ENCODE results near the gene APPL2.
"Not testable (repeated sequence)": the region's sequence is repeated elsewhere in the genome, so short reads cannot be mapped to it uniquely, and the experiment has no call there.

Gene APPL2

GRCh38 chr12:105194947-105195346 lies 41.0 kb downstream of the APPL2 start:
- DNase-seq (ENCODE audit: low spot score) (no peak), FAIRE-seq (no peak)

GRCh38 chr12:105192624-105193225 lies 43.2 kb downstream of the APPL2 start:
- no peak for DNase-seq (ENCODE audit: low spot score)
- FAIRE-seq = no peak

- FAIRE-seq (no peak), DNase-seq (ENCODE audit: low spot score) (no peak)
These were observed 45.4 kb downstream of the APPL2 start for GRCh38 chr12:105190530-105190929.

- FAIRE-seq (no peak), DNase-seq (ENCODE audit: low spot score) (no peak)
These were observed 46.7 kb downstream of the APPL2 start for GRCh38 chr12:105189293-105189692.

GRCh38 chr12:105183976-105184375 lies 52.0 kb downstream of the APPL2 start:
- not testable (repeated sequence) for FAIRE-seq

GRCh38 chr12:105183406-105183805 lies 52.6 kb downstream of the APPL2 start:
- not testable (repeated sequence) for FAIRE-seq; DNase-seq (ENCODE audit: low spot score)

More at GRCh38 chr12:105183976-105184375, 52.0 kb downstream of the APPL2 start:
- not testable (repeated sequence) for DNase-seq (ENCODE audit: low spot score)

GRCh38 chr12:105179114-105179513 lies 56.9 kb downstream of the APPL2 start:
- FAIRE-seq; DNase-seq (ENCODE audit: low spot score): not testable (repeated sequence)

- no peak for FAIRE-seq
- no peak for DNase-seq (ENCODE audit: low spot score)
These were observed 58.8 kb downstream of the APPL2 start for GRCh38 chr12:105177208-105177607.

- FAIRE-seq = no peak
These were observed 60.5 kb downstream of the APPL2 start for GRCh38 chr12:105175397-105175990.

GRCh38 chr12:105171691-105172436 lies 64.1 kb downstream of the APPL2 start:
- no peak for FAIRE-seq

More at GRCh38 chr12:105175397-105175990, 60.5 kb downstream of the APPL2 start:
- no peak for DNase-seq (ENCODE audit: low spot score)

GRCh38 chr12:105170139-105170538 lies 65.8 kb downstream of the APPL2 start:
- FAIRE-seq (no peak), DNase-seq (ENCODE audit: low spot score) (no peak)

More at GRCh38 chr12:105171691-105172436, 64.1 kb downstream of the APPL2 start:
- no peak for DNase-seq (ENCODE audit: low spot score)

- DNase-seq (ENCODE audit: low spot score) (no peak), FAIRE-seq (no peak)
These were observed 68.0 kb downstream of the APPL2 start for GRCh38 chr12:105168006-105168405.

GRCh38 chr12:105167346-105167745 lies 68.6 kb downstream of the APPL2 start:
- FAIRE-seq = no peak
- DNase-seq (ENCODE audit: low spot score) = no peak

GRCh38 chr12:105166736-105167135 lies 69.2 kb downstream of the APPL2 start:
- DNase-seq (ENCODE audit: low spot score) (no peak), FAIRE-seq (no peak)

- FAIRE-seq (no peak), DNase-seq (ENCODE audit: low spot score) (no peak)
These were observed 71.9 kb downstream of the APPL2 start for GRCh38 chr12:105164068-105164467.

GRCh38 chr12:105162174-105162573 lies 73.8 kb downstream of the APPL2 start:
- FAIRE-seq (no peak), DNase-seq (ENCODE audit: low spot score) (no peak)

GRCh38 chr12:105158876-105159275 lies 77.1 kb downstream of the APPL2 start:
- FAIRE-seq = no peak

GRCh38 chr12:105157606-105158005 lies 78.4 kb downstream of the APPL2 start:
- FAIRE-seq = no peak
- no peak for DNase-seq (ENCODE audit: low spot score)

More at GRCh38 chr12:105158876-105159275, 77.1 kb downstream of the APPL2 start:
- no peak for DNase-seq (ENCODE audit: low spot score)

- FAIRE-seq (no peak), DNase-seq (ENCODE audit: low spot score) (no peak)
These were observed 79.7 kb downstream of the APPL2 start for GRCh38 chr12:105156260-105156659.

- FAIRE-seq (no peak), DNase-seq (ENCODE audit: low spot score) (no peak)
These were observed 93.7 kb downstream of the APPL2 start for GRCh38 chr12:105142259-105142658.

- FAIRE-seq (no peak), DNase-seq (ENCODE audit: low spot score) (no peak)
These were observed 94.6 kb downstream of the APPL2 start for GRCh38 chr12:105141320-105141922.

GRCh38 chr12:105138248-105138647 lies 97.7 kb downstream of the APPL2 start:
- DNase-seq (ENCODE audit: low spot score) (no peak), FAIRE-seq (no peak)
